ENCODE results near the gene ABRACL. TPM values are rescaled to one million over a fixed set of nuclear protein-coding genes. Genes with fewer than 3 reads are reported as not detected.

Gene ABRACL
- total RNA-seq, 4 donors from 2014 or later: 1.5 to 3.0 (median 1.8) TPM; not detected in 1

GRCh38 chr6:139060332-139060731 is 31.8 kb downstream of the ABRACL start:
- no peak overlapping the region for H3K4me3 ChIP-seq
- H3K36me3 ChIP-seq: no peaks in the 10 kb centered on the region
- intact Hi-C loops (cut with DNase I; ENCODE audit: low total_unique reads): no loop called here
- in situ Hi-C loops (cut with MboI; ENCODE audit: low sequenced_read_pairs in 4 of 4): no loop called here
- no peaks in the 10 kb centered on the region for H3K27me3 ChIP-seq
- no peak for ATAC-seq
- TF ChIP-seq POLR2A (IDR thresholded peaks at IDR 0.05): no peak
- no peak for TF ChIP-seq CTCF (IDR thresholded peaks at IDR 0.05 in 4 of 5, conservative IDR thresholded peaks at IDR 0.05 in 1 of 5)
- H3K9me3 ChIP-seq: no peaks in the 10 kb centered on the region
- H3K27ac ChIP-seq: no peak overlapping the region
- peaks cover 5 to 6% of the 10 kb centered on the region in 2 donors for H3K4me1 ChIP-seq
- DNase-seq: no peak

- Histone ChIP-seq H3K4me1 (peaks cover 14 to 15% of the 10 kb centered on the region in 2 donors), H3K9me3 (no peaks in the 10 kb centered on the region), H3K36me3 (no peaks in the 10 kb centered on the region), H3K27ac (no peak overlapping the region), H3K27me3 (no peaks in the 10 kb centered on the region), H3K4me3 (no peak overlapping the region)
- intact Hi-C loops (cut with DNase I; ENCODE audit: low total_unique reads): no loop called here
- ATAC-seq: no peak
- TF ChIP-seq POLR2A (IDR thresholded peaks at IDR 0.05) (no peak), CTCF (IDR thresholded peaks at IDR 0.05 in 4 of 5, conservative IDR thresholded peaks at IDR 0.05 in 1 of 5) (no peak)
- in situ Hi-C loops (cut with MboI; ENCODE audit: low sequenced_read_pairs in 4 of 4): no loop called here
- DNase-seq: no peak
Measured at GRCh38 chr6:139062932-139063646, 34.5 kb downstream of the ABRACL start.

GRCh38 chr6:139064981-139065665 is 36.6 kb downstream of the ABRACL start:
- no peaks in the 10 kb centered on the region for H3K36me3 ChIP-seq
- in situ Hi-C loops (cut with MboI; ENCODE audit: low sequenced_read_pairs in 4 of 4) (no loop called here), intact Hi-C loops (cut with DNase I; ENCODE audit: low total_unique reads) (no loop called here)
- H3K27ac ChIP-seq: no peak overlapping the region
- no peaks in the 10 kb centered on the region for H3K27me3 ChIP-seq
- DNase-seq (no peak), ATAC-seq (peak in 1 of 2 donors; percentile 86)
- no peak for TF ChIP-seq CTCF (IDR thresholded peaks at IDR 0.05 in 4 of 5, conservative IDR thresholded peaks at IDR 0.05 in 1 of 5)
- TF ChIP-seq POLR2A (IDR thresholded peaks at IDR 0.05): no peak
- peaks cover 14 to 15% of the 10 kb centered on the region in 2 donors for H3K4me1 ChIP-seq
- H3K9me3 ChIP-seq: no peaks in the 10 kb centered on the region
- H3K4me3 ChIP-seq: no peak overlapping the region

GRCh38 chr6:139066080-139066479 is 37.5 kb downstream of the ABRACL start:
- Histone ChIP-seq H3K27me3 (no peaks in the 10 kb centered on the region), H3K9me3 (no peaks in the 10 kb centered on the region), H3K27ac (no peak overlapping the region), H3K4me1 (peaks cover 14 to 15% of the 10 kb centered on the region in 2 donors), H3K4me3 (no peak overlapping the region), H3K36me3 (no peaks in the 10 kb centered on the region)
- in situ Hi-C loops (cut with MboI; ENCODE audit: low sequenced_read_pairs in 4 of 4): no loop called here
- TF ChIP-seq POLR2A (IDR thresholded peaks at IDR 0.05): no peak
- no peak for TF ChIP-seq CTCF (IDR thresholded peaks at IDR 0.05 in 4 of 5, conservative IDR thresholded peaks at IDR 0.05 in 1 of 5)
- intact Hi-C loops (cut with DNase I; ENCODE audit: low total_unique reads): no loop called here
- ATAC-seq (no peak), DNase-seq (no peak)
